ENCODE measurements around the gene ACTL7A.

DNA sequence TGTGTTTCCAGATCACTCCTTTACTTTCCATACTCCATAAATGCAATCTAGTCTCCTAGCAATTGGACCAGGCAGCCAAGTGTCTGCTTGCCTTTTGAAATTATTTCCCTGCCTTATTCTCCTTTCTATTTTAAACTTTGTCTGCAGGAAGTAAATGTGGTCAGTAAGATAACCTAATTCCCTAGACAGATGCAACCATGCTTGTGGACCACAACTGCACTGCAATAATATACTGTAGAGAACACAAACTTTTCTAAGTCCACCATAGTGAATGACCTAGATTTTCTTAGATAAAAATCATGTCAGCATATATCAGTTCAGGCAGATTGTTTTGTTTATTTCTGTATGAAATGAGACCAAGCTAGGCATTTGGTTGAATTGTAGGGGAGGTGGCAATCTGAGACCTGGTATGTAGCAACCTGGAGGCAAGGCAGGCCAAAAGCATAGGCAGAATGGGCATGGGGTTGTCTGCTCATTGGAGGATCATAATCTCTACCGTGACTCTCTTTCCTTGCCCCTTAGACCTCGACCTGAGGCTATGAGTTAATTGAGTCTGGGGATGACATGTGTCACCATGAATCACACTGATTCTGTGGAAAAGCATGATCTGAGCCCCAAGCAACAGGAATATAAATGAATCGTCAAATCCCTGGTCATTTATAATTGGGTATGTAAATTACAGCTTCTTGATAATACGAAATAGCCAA is 27.0 kb upstream of the ACTL7A start:
- no peak for TF ChIP-seq GATA2 (IDR thresholded peaks at IDR 0.05; ENCODE audit: low read depth, low read length)
- TF ChIP-seq GATA3 (IDR thresholded peaks at IDR 0.05; ENCODE audit: low read depth, low read length) = no peak
